ENCODE results near the gene ZRANB2. TPM values are rescaled to one million over a fixed set of nuclear protein-coding genes. Genes with fewer than 3 reads are reported as not detected.

Gene ZRANB2
- total RNA-seq, 1 donor from 2014 or later, result 60.7 TPM

- peaks cover 39% of the 10 kb centered on the region for H3K36me3 Mint-ChIP-seq (ENCODE audit: low read depth)
- H3K4me3 Mint-ChIP-seq (ENCODE audit: unreplicated experiment), result no peak overlapping the region
- H3K9me3 Mint-ChIP-seq (ENCODE audit: low read depth), result no peaks in the 10 kb centered on the region
- no peaks in the 10 kb centered on the region for H3K27me3 Mint-ChIP-seq (ENCODE audit: low read depth)
- H3K4me1 Mint-ChIP-seq (ENCODE audit: low read depth), result peaks cover 3% of the 10 kb centered on the region
- DNase-seq (ENCODE audit: low spot score), result no peak
- TF ChIP-seq CTCF (IDR thresholded peaks at IDR 0.05), result no peak
- H3K27ac Mint-ChIP-seq (ENCODE audit: unreplicated experiment), result no peak overlapping the region
These were observed 8.6 kb downstream of the ZRANB2 start for GRCh38 chr1:71072273-71072672.

- no peak overlapping the region for H3K27ac Mint-ChIP-seq (ENCODE audit: unreplicated experiment)
- H3K36me3 Mint-ChIP-seq (ENCODE audit: low read depth), result peaks cover 40% of the 10 kb centered on the region
- H3K9me3 Mint-ChIP-seq (ENCODE audit: low read depth), result no peaks in the 10 kb centered on the region
- no peak for TF ChIP-seq CTCF (IDR thresholded peaks at IDR 0.05)
- H3K4me1 Mint-ChIP-seq (ENCODE audit: low read depth), result peaks cover 3% of the 10 kb centered on the region
- no peak for DNase-seq (ENCODE audit: low spot score)
- no peaks in the 10 kb centered on the region for H3K27me3 Mint-ChIP-seq (ENCODE audit: low read depth)
- H3K4me3 Mint-ChIP-seq (ENCODE audit: unreplicated experiment), result no peak overlapping the region
These were observed 9.1 kb downstream of the ZRANB2 start for GRCh38 chr1:71071720-71072119.

GRCh38 chr1:71068325-71069240 is 12.3 kb downstream of the ZRANB2 start:
- no peak for DNase-seq (ENCODE audit: low spot score)
- Mint-ChIP-seq H3K27ac (ENCODE audit: unreplicated experiment) (no peak overlapping the region), H3K9me3 (ENCODE audit: low read depth) (no peaks in the 10 kb centered on the region), H3K27me3 (ENCODE audit: low read depth) (no peaks in the 10 kb centered on the region), H3K36me3 (ENCODE audit: low read depth) (peaks cover 40% of the 10 kb centered on the region), H3K4me3 (ENCODE audit: unreplicated experiment) (no peak overlapping the region), H3K4me1 (ENCODE audit: low read depth) (no peaks in the 10 kb centered on the region)
- TF ChIP-seq CTCF (IDR thresholded peaks at IDR 0.05), result no peak

- no peak for TF ChIP-seq CTCF (IDR thresholded peaks at IDR 0.05)
- no peak for DNase-seq (ENCODE audit: low spot score)
- Mint-ChIP-seq H3K27ac (ENCODE audit: unreplicated experiment) (no peak overlapping the region), H3K4me3 (ENCODE audit: unreplicated experiment) (no peak overlapping the region), H3K36me3 (ENCODE audit: low read depth) (peaks cover 10% of the 10 kb centered on the region), H3K4me1 (ENCODE audit: low read depth) (no peaks in the 10 kb centered on the region), H3K27me3 (ENCODE audit: low read depth) (peaks cover 2% of the 10 kb centered on the region), H3K9me3 (ENCODE audit: low read depth) (no peaks in the 10 kb centered on the region)
These were observed 26.0 kb downstream of the ZRANB2 start for GRCh38 chr1:71054791-71055190.

- no peak for TF ChIP-seq CTCF (IDR thresholded peaks at IDR 0.05)
- no peaks in the 10 kb centered on the region for H3K4me1 Mint-ChIP-seq (ENCODE audit: low read depth)
These were observed 26.5 kb downstream of the ZRANB2 start for GRCh38 chr1:71054281-71054731.

More at GRCh38 chr1:71054281-71054731, 26.5 kb downstream of the ZRANB2 start:
- no peak overlapping the region for H3K4me3 Mint-ChIP-seq (ENCODE audit: unreplicated experiment)
- no peak overlapping the region for H3K27ac Mint-ChIP-seq (ENCODE audit: unreplicated experiment)
- DNase-seq (ENCODE audit: low spot score), result no peak
- H3K36me3 Mint-ChIP-seq (ENCODE audit: low read depth), result peaks cover 7% of the 10 kb centered on the region
- no peaks in the 10 kb centered on the region for H3K9me3 Mint-ChIP-seq (ENCODE audit: low read depth)
- H3K27me3 Mint-ChIP-seq (ENCODE audit: low read depth), result peaks cover 3% of the 10 kb centered on the region
